D721Med (cell line): ENCODE measurements around the gene CADPS.

Experiments
- DNase-seq: peaks from one replicate; pipeline ENCODE4 v3.0.0; 2011; ENCODE audit warnings: low spot score; ENCODE audit not compliant: insufficient read length
- FAIRE-seq: peaks from 2 replicates; lab custom pipeline; 2011; peaks lifted over from hg19 to GRCh38; lab: Jason Lieb, UNC
- CTCF ChIP-seq: IDR thresholded peaks from 2 replicates; pipeline ENCODE4 v1.5.1; 2012; ENCODE audit warnings: mild to moderate bottlenecking, control low read depth; ENCODE audit not compliant: insufficient read depth; ENCODE audit errors: missing control alignments

Gene CADPS

DNA sequence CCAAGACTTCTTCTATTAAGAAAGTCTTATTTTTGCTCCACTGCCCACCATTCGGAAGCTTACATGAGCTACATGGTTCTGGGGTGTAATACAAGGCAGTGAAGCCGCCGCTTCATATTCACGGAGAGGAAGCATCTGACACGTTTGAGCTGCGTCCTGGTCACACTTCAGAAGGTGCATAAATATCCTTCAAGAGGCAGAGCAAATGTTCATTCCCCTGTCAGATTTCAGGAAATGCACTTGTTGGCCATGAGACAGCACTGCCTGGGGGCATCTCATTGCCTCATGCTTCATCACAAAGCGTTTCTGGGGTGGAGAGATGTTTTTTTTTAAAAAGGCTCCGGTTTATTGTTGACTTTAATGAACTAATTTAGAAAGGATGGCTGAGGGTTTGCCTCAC lies 119.9 kb downstream of the CADPS start:
- no peak for TF ChIP-seq CTCF
- no peak for FAIRE-seq
- DNase-seq = no peak

DNA sequence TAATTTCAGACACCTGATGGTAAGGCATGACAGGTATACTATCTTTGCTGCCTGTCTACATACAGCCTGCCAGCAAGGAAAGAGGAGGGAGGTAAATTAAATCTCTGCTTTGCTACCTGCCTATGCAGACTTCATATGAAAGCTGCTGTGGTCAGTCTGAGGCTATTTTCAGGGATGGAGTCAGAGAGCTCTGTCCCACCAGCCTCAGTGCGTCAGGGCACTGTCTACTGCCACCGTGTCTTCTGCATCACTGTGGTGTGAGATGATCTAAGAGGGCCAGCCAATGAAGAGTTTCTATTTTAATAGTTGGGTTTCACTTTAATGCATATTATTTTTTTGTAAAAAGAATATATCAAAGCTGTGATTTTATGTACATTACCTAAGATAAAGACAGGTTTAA lies 125.6 kb downstream of the CADPS start:
- no peak for TF ChIP-seq CTCF
- no peak for DNase-seq
- FAIRE-seq = no peak

- no peak for DNase-seq
- TF ChIP-seq CTCF = no peak
- no peak for FAIRE-seq
Observed at GRCh38 chr3:62749130-62749529, 126.1 kb downstream of the CADPS start.

GRCh38 chr3:62737449-62737848 lies 137.8 kb downstream of the CADPS start:
- DNase-seq (no peak), FAIRE-seq (peak; percentile 81)
- no peak for TF ChIP-seq CTCF

GRCh38 chr3:62735510-62735909 lies 139.7 kb downstream of the CADPS start:
- TF ChIP-seq CTCF = no peak
- DNase-seq (no peak), FAIRE-seq (no peak)

DNA sequence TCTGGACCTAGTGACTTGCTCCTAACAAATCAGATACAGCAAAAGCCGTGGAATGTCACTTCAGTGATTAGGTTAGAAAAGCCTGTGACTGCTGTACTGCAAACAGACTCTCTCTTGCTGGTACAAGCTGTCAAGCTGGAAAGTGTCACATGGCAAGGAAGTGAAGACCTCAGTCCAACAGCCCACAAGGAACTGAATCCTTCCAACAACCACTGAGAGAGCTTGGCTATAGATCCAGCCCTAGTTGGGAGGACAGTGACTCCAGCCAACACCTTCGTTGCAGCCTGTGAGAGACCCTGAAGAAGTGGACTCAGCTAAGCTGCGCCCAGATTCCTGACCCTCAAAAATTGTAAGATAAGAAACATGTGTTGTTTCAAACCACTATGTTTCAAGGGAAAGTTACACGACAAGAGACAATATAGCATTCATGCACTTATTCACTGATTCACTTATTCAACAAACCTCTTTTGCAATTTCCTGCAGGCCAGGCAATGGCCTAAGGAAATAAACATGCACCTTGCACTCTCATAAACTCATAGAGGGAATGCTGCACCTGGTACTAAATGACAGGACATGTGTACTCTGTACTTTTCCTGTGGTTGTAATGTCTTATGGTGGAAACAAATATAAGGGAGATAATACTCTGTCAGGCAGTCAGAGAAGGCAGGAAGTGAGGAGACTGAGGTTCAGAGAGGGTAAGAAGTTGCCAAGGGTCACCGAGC lies 142.9 kb downstream of the CADPS start:
- no peak for TF ChIP-seq CTCF
- FAIRE-seq (peak; percentile 48), DNase-seq (no peak)

DNA sequence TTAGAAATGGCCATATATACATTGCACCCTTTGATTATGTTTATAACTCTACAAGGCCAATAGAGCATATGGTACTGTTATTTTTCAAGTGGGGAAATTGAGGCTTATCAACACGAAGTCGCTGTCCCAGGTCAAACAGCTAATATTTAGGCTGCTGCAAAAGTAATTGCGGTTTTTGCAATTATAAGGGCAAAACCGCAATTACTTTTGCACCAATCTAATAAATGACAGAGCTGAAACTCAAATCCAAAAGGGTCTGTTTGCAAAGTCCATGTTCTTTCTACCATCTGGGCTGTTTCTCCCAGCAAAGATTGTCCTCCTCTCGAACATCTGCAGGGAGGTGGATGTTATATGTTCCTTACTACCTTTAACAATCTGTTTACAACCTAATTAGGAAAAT lies 147.2 kb downstream of the CADPS start:
- FAIRE-seq (no peak), DNase-seq (no peak)
- no peak for TF ChIP-seq CTCF
